Naive thymus-derived CD4-positive, alpha-beta T cell (primary cell): ENCODE data around the gene PLEKHG4B. TPM values are rescaled to one million over a fixed set of nuclear protein-coding genes. Genes with fewer than 3 reads are reported as not detected.
A peak's percentile ranks its signal among the peaks of the same experiment; 100 is the strongest.

ENCODE experiments used
- ATAC-seq: fragments of 150-1000 bp; cut with Tn5 transposase; 2 replicates; pipeline ENCODE4 v1.10.0; 2021; ENCODE audit warnings: mild to moderate bottlenecking, moderate library complexity
- CTCF ChIA-PET: fragments of 350-600 bp; sonication (Branson Sonifier 250); formaldehyde crosslinking; loops from one replicate; lab custom pipeline; 2021; ENCODE audit warnings: antibody characterized with exemption; lab: Charles Lee
- POLR2A ChIA-PET: fragments of 350-600 bp; sonication (Branson Sonifier 250); formaldehyde crosslinking; loops from one replicate; lab custom pipeline; 2021; ENCODE audit warnings: antibody characterized with exemption, inconsistent platforms; lab: Charles Lee
- DNase-seq, 9 donors: peaks; one replicate each; pipeline versions ENCODE4 v3.0.0 to v3.0.0-alpha.2; 2020 to 2022; ENCODE audit warnings: mixed read lengths in 1 of 9
- H3K27ac ChIP-seq: one replicate; pipeline ENCODE4 v1.7.0; 2013; ENCODE audit warnings: mild to moderate bottlenecking, low read depth, low read length, moderate library complexity
- H3K27me3 ChIP-seq, 2 donors: one replicate each; pipeline ENCODE4 v1.7.0; 2013; ENCODE audit warnings: low read length in 2 of 2, mild to moderate bottlenecking in 2 of 2, moderate library complexity in 2 of 2; ENCODE audit not compliant: control insufficient read depth in 2 of 2, insufficient read depth in 2 of 2
- H3K36me3 ChIP-seq, 3 experiments: 1 replicate in 2 of 3; 2 replicates in 1 of 3; pipeline ENCODE4 v1.7.0; 2013; ENCODE audit warnings: low read length in 3 of 3, mild to moderate bottlenecking in 3 of 3, moderate library complexity in 1 of 3; ENCODE audit not compliant: insufficient read depth in 3 of 3, control insufficient read depth in 2 of 3
- H3K4me1 ChIP-seq, 2 donors: one replicate each; pipeline ENCODE4 v1.7.0; 2013; ENCODE audit warnings: low read length in 2 of 2, mild to moderate bottlenecking in 2 of 2, moderate library complexity in 1 of 2; ENCODE audit not compliant: control insufficient read depth in 2 of 2, insufficient read depth in 2 of 2
- H3K4me3 ChIP-seq: 2 replicates; pipeline ENCODE4 v1.7.0; 2013; ENCODE audit warnings: mild to moderate bottlenecking, low read length
- H3K9me3 ChIP-seq, 3 experiments: 1 replicate in 2 of 3; 2 replicates in 1 of 3; pipeline ENCODE4 v1.7.0; 2013; ENCODE audit warnings: low read length in 3 of 3; ENCODE audit not compliant: control insufficient read depth in 2 of 3
- H3K27ac Mint-ChIP-seq, 9 donors: one replicate each; pipeline ENCODE4 v1.8.0; 2020 to 2022; ENCODE audit warnings: mixed read lengths in 9 of 9, mild to moderate bottlenecking in 8 of 9, moderate library complexity in 5 of 9, inconsistent platforms in 2 of 9
- H3K27me3 Mint-ChIP-seq, 5 donors: one replicate each; pipeline ENCODE4 v1.8.0; 2021 to 2022; ENCODE audit warnings: mixed read lengths in 5 of 5, mild to moderate bottlenecking in 1 of 5
- H3K36me3 Mint-ChIP-seq, 5 donors: one replicate each; pipeline ENCODE4 v1.8.0; 2020 to 2022; ENCODE audit warnings: mixed read lengths in 5 of 5, mild to moderate bottlenecking in 3 of 5, inconsistent platforms in 1 of 5
- H3K4me1 Mint-ChIP-seq, 7 donors: one replicate each; pipeline ENCODE4 v1.8.0; 2020 to 2022; ENCODE audit warnings: mixed read lengths in 7 of 7, mild to moderate bottlenecking in 3 of 7, inconsistent platforms in 1 of 7
- H3K4me3 Mint-ChIP-seq, 10 donors: one replicate each; pipeline ENCODE4 v1.8.0; 2020 to 2022; ENCODE audit warnings: mild to moderate bottlenecking in 10 of 10, mixed read lengths in 10 of 10, moderate library complexity in 6 of 10, inconsistent platforms in 2 of 10
- H3K9me3 Mint-ChIP-seq, 11 donors: one replicate each; pipeline ENCODE4 v1.8.0; 2020 to 2022; ENCODE audit warnings: mixed read lengths in 11 of 11, mild to moderate bottlenecking in 4 of 11, inconsistent platforms in 1 of 11, moderate library complexity in 1 of 11
- intact Hi-C, 2 donors: fragments of 100-400 bp; cut with micrococcal nuclease; formaldehyde crosslinking; loops; one replicate each; pipeline ENCODE4 v1.15.1; 2023
- polyA plus RNA-seq, 2 donors: library from polyadenylated mRNA; unstranded; fragments of 300-500 nt; fragmentation: Illumina TruSeq; gene quantifications; one replicate each; pipeline ENCODE4 v1.2.3, GENCODE V29; 2021
- total RNA-seq, 6 experiments: library from RNA in 5 of 6; stranded (reverse) in 5 of 6; gene quantifications; 1 replicate in 5 of 6; 2 replicates in 1 of 6; pipeline ENCODE4 v1.2.3 and lab custom pipeline; 2021 to 2026

Gene PLEKHG4B
- total and polyA plus RNA-seq, 7 experiments from 2014 or later = 0.39 to 2.0 TPM; not detected in 5

GRCh38 chr5:197892-198489, 106.0 kb downstream of the PLEKHG4B start:
- no peak overlapping the region for H3K4me3 ChIP-seq
- no peaks in the 10 kb centered on the region for H3K9me3 ChIP-seq
- DNase-seq (no peak), ATAC-seq (no peak)
- no peaks in the 10 kb centered on the region for H3K27me3 ChIP-seq
- H3K36me3 ChIP-seq = no peaks in the 10 kb centered on the region
- Mint-ChIP-seq H3K4me1 (peaks cover 0 to 9% (median 0%) of the 10 kb centered on the region in 7 donors), H3K9me3 (no peaks in the 10 kb centered on the region), H3K36me3 (peaks cover 0 to 4% (median 0%) of the 10 kb centered on the region in 5 donors), H3K4me3 (no peak overlapping the region), H3K27ac (peak overlapping the region in 1 of 9 donors; percentile 32), H3K27me3 (no peaks in the 10 kb centered on the region)
- CTCF ChIA-PET = interaction anchor here (1.1 kb wide), 1 partner anchor 10 kb away, joined by 3 read pairs; no protein-coding TSS in a partner anchor
- POLR2A ChIA-PET = no interaction called here
- H3K4me1 ChIP-seq = no peaks in the 10 kb centered on the region
- H3K27ac ChIP-seq = no peak overlapping the region
- intact Hi-C loops = no loop called here

- Histone ChIP-seq H3K9me3 (no peaks in the 10 kb centered on the region), H3K27ac (no peak overlapping the region), H3K4me3 (no peak overlapping the region), H3K36me3 (peaks cover 0 to 5% (median 0%) of the 10 kb centered on the region in 3 experiments), H3K27me3 (no peaks in the 10 kb centered on the region), H3K4me1 (no peaks in the 10 kb centered on the region)
- DNase-seq (no peak), ATAC-seq (no peak)
- peaks cover 0 to 9% (median 0%) of the 10 kb centered on the region in 7 donors for H3K4me1 Mint-ChIP-seq
- H3K36me3 Mint-ChIP-seq = peaks cover 0 to 4% (median 0%) of the 10 kb centered on the region in 5 donors
- peak overlapping the region in 1 of 9 donors; percentile 26 for H3K27ac Mint-ChIP-seq
- no peaks in the 10 kb centered on the region for H3K9me3 Mint-ChIP-seq
- intact Hi-C loops = no loop called here
- CTCF ChIA-PET = interaction anchor here (1.1 kb wide), 1 partner anchor 10 kb away, joined by 3 read pairs; no protein-coding TSS in a partner anchor
- H3K4me3 Mint-ChIP-seq = no peak overlapping the region
- POLR2A ChIA-PET = no interaction called here
- H3K27me3 Mint-ChIP-seq = no peaks in the 10 kb centered on the region
Measured at GRCh38 chr5:198516-199196, 106.7 kb downstream of the PLEKHG4B start.

- no peak for ATAC-seq
Measured at GRCh38 chr5:199197-199949, 107.4 kb downstream of the PLEKHG4B start.

GRCh38 chr5:199950-200645, 108.1 kb downstream of the PLEKHG4B start:
- Histone ChIP-seq H3K36me3 (peaks cover 0 to 20% (median 0%) of the 10 kb centered on the region in 3 experiments), H3K4me1 (no peaks in the 10 kb centered on the region), H3K27me3 (no peaks in the 10 kb centered on the region), H3K27ac (no peak overlapping the region), H3K4me3 (no peak overlapping the region), H3K9me3 (no peaks in the 10 kb centered on the region)
- intact Hi-C loops = no loop called here
- ATAC-seq = no peak
- CTCF ChIA-PET = interaction anchor here (0.7 kb wide), 1 partner anchor 9 kb away, joined by 4 read pairs; no protein-coding TSS in a partner anchor
- no peak overlapping the region for H3K4me3 Mint-ChIP-seq
- H3K27me3 Mint-ChIP-seq = no peaks in the 10 kb centered on the region
- no peak for DNase-seq
- no peak overlapping the region for H3K27ac Mint-ChIP-seq
- H3K4me1 Mint-ChIP-seq = peaks cover 0 to 9% (median 0%) of the 10 kb centered on the region in 7 donors
- no peaks in the 10 kb centered on the region for H3K9me3 Mint-ChIP-seq
- POLR2A ChIA-PET = no interaction called here
- peaks cover 0 to 13% (median 8%) of the 10 kb centered on the region in 5 donors for H3K36me3 Mint-ChIP-seq

More at GRCh38 chr5:199197-199949, 107.4 kb downstream of the PLEKHG4B start:
- Mint-ChIP-seq H3K27ac (no peak overlapping the region), H3K27me3 (no peaks in the 10 kb centered on the region), H3K36me3 (peaks cover 0 to 5% (median under 1%) of the 10 kb centered on the region in 5 donors), H3K4me1 (peaks cover 0 to 9% (median 0%) of the 10 kb centered on the region in 7 donors), H3K4me3 (no peak overlapping the region), H3K9me3 (no peaks in the 10 kb centered on the region)
- no peaks in the 10 kb centered on the region for H3K9me3 ChIP-seq
- no peaks in the 10 kb centered on the region for H3K4me1 ChIP-seq
- no peak overlapping the region for H3K4me3 ChIP-seq
- no peak for DNase-seq
- no peak overlapping the region for H3K27ac ChIP-seq
- ChIA-PET POLR2A (no interaction called here), CTCF (interaction anchor here (0.7 to 1.1 kb wide), 2 partner anchors 9 to 11 kb away, joined by 3 to 4 read pairs; no protein-coding TSS in a partner anchor)
- H3K36me3 ChIP-seq = peaks cover 0 to 13% (median 0%) of the 10 kb centered on the region in 3 experiments
- intact Hi-C loops = no loop called here
- H3K27me3 ChIP-seq = no peaks in the 10 kb centered on the region

- ChIA-PET CTCF (no interaction called here), POLR2A (no interaction called here)
- H3K4me1 ChIP-seq = no peaks in the 10 kb centered on the region
- H3K4me3 ChIP-seq = no peak overlapping the region
- Mint-ChIP-seq H3K4me1 (peaks cover 0 to 9% (median 0%) of the 10 kb centered on the region in 7 donors), H3K4me3 (no peak overlapping the region), H3K27me3 (no peaks in the 10 kb centered on the region), H3K27ac (no peak overlapping the region), H3K36me3 (peaks cover 0 to 19% (median 15%) of the 10 kb centered on the region in 5 donors), H3K9me3 (no peaks in the 10 kb centered on the region)
- intact Hi-C loops = no loop called here
- DNase-seq (no peak), ATAC-seq (no peak)
- no peak overlapping the region for H3K27ac ChIP-seq
- H3K9me3 ChIP-seq = no peaks in the 10 kb centered on the region
- H3K36me3 ChIP-seq = peaks cover 0 to 28% (median 0%) of the 10 kb centered on the region in 3 experiments
- no peaks in the 10 kb centered on the region for H3K27me3 ChIP-seq
Measured at GRCh38 chr5:200985-201384, 109.0 kb downstream of the PLEKHG4B start.

- no peak overlapping the region for H3K4me3 Mint-ChIP-seq
- CTCF ChIA-PET = no interaction called here
- Histone ChIP-seq H3K4me3 (no peak overlapping the region), H3K4me1 (no peaks in the 10 kb centered on the region), H3K9me3 (no peaks in the 10 kb centered on the region), H3K36me3 (peaks cover 0 to 35% (median 0%) of the 10 kb centered on the region in 3 experiments), H3K27ac (no peak overlapping the region), H3K27me3 (no peaks in the 10 kb centered on the region)
- no peaks in the 10 kb centered on the region for H3K27me3 Mint-ChIP-seq
- peaks cover 0 to 23% (median 15%) of the 10 kb centered on the region in 5 donors for H3K36me3 Mint-ChIP-seq
- H3K9me3 Mint-ChIP-seq = no peaks in the 10 kb centered on the region
- intact Hi-C loops = no loop called here
- peaks cover 0 to 9% (median 0%) of the 10 kb centered on the region in 7 donors for H3K4me1 Mint-ChIP-seq
- peak overlapping the region in 1 of 9 donors; percentile 44 for H3K27ac Mint-ChIP-seq
- POLR2A ChIA-PET = no interaction called here
- DNase-seq = no peak
- ATAC-seq = no peak
Measured at GRCh38 chr5:201672-202071, 109.7 kb downstream of the PLEKHG4B start.
